SKM-1 treated with dmso at 0.1 percent for 144 hours (cell line): ENCODE data around the gene ALOX15.
A peak's percentile ranks its signal among the peaks of the same experiment; 100 is the strongest.
"Not testable (repeated sequence)": the region's sequence is repeated elsewhere in the genome, so short reads cannot be mapped to it uniquely, and the experiment has no call there.

Experiments used
- DNase-seq: peaks from one replicate; lab custom pipeline; 2025; ENCODE audit not compliant: unreplicated experiment; lab: John Stamatoyannopoulos, UW

ALOX15 gene

DNA sequence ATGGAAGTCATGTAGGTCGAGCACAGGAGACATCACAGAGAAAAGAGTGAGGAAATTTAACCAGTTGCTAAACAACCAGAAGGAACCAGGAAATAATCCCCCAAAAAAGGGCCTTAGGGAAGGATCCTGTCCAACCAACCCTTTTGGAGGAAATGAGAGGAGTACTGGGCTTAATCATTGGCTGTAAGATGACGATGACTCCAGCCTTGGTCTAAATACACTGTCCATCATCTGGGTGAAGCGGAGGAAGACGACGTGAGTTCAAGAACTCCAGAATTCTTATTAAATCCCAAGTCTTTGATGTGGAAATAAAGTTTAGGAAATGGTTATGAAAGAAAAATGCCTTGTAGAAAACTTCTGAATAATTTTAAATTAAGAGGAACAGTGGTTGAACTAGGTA is 11.5 kb upstream of the ALOX15 start:
- no peak for DNase-seq

DNA sequence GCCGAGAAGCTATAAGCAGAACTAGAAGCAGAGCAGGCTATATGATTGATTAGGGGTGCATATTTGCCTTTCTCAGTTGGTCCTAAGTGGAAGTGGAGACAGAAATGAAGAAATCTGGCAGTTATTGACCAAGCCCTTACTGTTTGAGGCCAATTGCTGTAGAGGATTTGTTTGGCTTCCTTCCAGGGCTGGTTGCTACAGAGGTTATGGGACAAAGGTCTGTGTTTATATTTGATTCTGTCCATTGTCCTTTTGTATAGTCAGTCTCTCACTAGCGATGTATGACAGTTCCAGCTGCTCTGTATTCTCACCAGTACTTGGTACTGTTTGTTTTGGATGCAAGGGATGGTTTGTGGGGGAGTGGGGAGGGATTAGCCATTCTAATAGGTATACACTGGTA is 7.3 kb upstream of the ALOX15 start:
- DNase-seq: peak; percentile 57

DNA sequence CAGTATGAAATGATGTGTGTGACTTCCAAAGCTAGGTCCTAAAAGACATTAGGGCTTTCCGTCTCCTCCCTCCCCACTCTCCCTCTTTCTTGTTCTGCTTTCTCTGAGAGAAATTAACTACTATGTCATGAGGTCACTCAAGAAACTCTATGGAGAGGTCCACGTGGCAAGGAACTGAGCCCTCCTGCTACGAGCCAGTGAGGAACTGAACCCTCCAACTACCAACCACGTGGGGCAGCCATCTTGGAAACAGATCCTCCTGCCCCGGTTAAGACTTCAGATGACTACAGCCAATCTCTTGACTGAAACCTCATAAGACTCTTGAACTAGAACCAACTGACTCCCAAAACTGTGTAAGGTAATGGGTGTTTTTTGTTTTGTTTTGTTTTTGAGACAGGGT is 4.2 kb upstream of the ALOX15 start:
- DNase-seq: no peak

DNA sequence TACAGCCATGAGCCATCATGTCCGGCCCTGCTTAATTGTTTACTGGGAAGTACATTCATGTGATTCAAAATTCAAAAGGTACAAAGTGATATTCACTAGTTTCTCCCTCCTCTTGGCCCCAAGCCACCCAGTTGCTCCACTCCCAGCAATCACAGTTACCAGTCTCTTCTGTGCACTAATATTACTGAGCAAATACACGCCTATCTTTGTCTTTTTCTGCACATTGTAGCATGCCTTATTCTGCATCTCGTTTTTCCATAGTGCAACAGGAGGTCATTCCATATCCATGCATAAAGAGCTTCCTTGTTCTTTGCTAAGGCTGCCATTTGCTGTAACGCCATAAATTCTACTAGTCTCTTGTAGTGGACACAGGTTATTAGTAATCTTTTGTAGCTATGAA is 2.2 kb upstream of the ALOX15 start:
- DNase-seq: no peak

DNA sequence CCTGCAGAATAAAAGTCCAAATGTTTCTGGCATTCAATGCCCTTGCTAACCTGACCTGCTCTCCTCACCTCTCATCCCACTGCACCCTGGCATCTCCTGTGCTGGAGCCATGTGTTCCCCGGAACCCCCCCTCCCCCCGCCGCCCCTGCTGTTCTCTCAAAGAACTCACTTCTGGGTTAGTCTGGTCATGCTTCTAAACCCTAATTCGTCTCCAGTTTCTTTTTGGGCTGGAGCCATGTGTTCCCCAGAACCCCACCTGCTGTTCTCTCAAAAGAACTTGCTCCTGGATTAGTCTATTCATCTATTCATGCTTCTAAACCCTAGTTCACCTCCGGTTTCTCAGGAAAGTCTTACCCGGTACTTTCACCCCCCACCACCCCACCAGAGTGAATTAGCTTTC is 808 bp upstream of the ALOX15 start:
- no peak for DNase-seq

DNA sequence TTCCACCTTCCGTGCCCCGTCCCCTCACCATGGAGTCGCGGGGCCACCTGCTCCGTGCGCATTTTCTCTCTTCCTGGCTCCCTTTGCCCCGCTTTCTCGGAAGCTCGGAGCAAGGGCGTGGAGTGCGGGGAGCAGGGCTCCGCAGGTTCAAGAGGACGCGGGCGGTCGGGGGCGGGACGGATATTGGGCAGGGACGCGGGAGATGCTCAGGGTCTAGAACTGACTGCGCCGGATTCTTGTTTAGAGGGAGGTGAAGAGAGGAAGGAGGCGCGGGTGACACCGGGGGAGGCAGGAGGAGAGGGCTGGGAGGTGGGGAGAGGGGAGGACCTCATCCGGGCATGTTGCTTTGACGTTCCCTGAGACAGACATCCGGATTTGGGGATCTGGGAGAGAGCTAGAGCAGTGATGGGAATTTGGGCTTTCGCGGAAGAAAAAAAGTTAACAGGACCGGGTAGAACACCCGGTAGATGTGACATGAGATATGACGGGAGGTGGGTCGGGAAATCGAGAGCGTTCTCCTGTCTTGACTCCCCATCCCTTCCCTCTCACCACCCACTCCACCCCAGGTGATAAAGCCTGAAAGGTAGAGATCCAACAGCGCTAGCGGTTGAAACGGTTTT is 799 bp downstream of the ALOX15 start:
- DNase-seq: not testable (repeated sequence)

DNA sequence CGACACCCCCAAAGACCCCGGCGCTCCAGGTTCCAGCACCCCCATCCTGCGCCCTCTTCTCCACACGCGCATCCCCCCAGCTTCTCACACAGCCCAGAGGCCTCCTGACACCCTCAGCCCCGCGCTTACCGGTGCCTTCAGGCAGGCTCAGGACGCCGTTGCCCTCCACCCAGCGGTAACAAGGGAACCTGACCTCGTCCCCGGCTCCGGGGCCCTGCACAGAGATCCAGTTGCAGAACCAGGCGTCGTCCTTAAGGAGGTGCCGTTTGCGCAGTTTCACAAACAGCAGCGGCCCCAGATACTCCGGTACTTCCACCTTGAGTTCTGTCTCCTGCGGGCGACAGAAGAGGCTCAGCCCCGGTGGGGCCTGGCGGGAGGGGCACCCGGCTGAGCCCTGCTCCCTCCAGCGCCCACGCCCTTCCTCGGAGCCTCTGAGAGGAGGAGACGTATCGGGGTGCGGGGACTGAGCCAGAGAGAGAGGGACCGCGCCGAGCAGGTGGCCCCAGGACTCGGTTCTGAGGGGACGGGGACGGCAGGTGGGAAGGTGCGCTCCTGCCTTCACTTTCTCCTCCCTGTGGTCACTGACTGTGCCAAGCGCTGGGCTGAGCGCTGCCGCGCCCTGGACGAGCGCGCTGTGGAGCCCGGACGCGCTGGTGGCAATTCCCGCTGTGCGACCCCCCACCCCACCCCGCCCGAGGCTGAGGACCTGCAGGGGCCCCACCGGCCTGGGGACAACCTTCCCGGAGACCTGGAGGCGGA is 2.0 kb downstream of the ALOX15 start:
- not testable (repeated sequence) for DNase-seq

DNA sequence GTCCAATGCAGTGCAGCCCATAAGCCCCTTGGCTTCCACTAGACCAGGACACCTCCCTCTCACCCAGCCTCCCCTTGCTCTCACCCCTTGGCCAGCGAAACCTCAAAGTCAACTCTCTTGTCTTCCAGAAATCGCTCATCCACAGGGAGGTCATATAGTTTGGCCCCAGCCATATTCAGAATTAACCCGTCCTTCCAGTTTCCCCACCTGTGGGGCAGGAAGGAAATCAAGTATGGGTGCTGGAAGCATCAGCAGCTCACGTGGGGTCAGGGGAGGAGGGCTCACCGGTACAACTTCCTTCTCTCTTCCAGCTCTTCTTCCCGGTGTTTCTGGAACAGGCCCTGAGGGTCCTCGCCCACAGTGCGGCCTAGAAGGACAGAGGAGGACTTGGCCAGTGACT is 2.7 kb downstream of the ALOX15 start:
- not testable (repeated sequence) for DNase-seq

DNA sequence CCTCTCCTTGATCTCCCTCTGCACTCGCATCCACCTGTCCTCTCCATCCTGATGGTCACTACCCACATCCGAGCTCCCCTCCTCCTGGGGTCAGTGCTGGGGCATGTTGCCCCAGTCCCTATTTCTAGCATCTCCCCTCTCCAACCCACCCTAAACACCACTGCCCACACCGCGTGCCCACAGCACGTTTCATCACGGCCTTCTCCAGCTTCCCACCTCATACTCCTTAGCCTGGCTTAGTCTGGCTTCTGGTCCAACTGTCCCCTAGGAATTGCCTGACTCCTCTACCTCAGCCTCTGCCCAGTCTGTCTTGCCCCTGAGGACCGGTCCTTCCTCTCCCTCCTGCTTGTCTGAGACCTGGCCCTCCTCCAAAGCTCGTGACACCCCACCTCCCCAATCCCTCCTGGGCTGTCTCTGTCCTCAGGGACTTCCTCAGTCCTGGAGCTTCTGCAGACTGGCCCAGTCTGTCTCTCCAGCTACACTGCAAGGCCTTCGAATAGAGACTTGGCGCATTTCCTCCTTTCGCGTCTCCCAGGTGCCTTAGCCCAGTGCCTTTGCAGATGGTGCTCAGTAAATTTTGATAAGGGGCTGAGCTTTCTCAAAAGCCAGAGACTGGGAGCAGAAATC is 4.9 kb downstream of the ALOX15 start:
- DNase-seq: no peak

DNA sequence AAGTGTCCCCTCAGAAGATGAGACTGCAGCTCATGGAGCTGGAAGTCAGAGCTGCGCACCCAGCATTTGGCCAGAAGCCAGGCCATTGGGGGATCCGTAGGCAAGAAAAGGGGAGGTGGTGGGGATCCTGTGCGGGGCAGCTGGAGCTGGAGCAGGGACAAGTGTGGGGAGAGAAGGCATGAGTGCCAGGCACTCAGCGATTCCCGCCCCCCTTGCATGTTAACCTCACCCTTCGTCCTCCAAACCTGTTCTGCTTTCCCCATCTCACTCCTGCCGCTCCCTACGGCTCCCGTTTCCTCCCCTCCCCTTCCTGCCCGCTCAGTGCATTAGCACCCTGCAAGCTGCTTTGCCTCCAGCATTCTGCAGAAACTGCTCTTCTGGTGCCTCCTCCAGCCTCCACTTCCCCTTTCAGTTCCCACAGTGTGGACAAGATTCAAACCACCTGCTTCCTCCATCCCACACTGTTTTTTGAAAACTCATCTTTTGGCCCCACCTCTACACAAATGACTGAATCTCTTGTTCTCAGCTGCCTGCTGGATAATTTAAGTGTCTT is 5.6 kb downstream of the ALOX15 start:
- peak; percentile 16 for DNase-seq

DNA sequence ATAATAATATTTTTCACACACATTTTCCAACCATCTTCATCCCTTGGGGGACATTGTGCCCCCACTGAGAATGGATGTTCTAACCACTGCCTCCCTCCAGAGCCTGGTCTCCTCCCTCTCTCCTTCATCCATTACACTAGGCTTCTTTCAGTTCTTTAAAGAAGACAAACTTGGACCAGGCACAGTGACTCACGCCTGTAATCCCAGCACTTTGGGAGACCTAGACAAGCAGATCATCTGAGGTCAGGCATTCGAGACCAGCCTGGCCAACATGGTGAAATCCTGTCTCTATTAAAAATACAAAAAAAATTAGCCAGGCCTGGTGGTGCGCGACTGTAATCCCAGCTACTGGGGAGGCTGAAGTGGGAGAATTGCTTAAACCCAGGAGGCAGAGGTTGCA is 6.5 kb downstream of the ALOX15 start:
- no peak for DNase-seq

DNA sequence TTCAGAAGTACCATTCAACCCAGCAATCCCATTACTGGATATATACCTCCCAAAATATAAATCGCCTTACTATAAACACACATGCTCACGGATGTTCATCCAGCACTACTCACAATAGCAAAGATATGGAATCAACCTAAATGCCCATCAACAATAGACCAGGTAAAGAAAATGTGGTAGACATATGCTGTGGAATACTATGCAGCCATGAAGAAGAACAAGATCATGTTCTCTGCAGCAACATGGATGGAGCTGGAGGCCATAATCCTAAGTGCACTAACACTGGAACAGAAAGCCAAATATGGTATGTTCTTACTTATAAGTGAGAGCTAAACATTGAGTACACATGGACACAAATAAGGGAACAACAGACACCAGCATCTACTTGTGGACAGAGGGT is 7.8 kb downstream of the ALOX15 start:
- no peak for DNase-seq

DNA sequence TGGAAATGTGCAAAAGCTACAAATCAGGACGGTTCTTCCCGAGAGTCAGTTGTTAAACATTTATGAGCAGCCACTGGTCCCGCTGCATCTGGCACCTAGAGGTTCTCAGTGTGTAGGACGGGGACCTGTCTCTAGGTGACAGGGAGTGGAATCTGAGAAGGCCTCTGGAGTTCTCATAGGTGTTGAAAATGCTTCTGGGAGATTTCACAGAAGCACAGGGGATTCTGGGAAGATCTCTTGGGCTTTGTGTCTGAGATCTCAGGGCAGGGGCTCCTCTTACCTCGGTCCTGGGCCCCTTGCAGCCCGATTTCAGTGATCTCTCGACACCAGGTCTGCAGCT is 8.9 kb downstream of the ALOX15 start:
- no peak for DNase-seq

DNA sequence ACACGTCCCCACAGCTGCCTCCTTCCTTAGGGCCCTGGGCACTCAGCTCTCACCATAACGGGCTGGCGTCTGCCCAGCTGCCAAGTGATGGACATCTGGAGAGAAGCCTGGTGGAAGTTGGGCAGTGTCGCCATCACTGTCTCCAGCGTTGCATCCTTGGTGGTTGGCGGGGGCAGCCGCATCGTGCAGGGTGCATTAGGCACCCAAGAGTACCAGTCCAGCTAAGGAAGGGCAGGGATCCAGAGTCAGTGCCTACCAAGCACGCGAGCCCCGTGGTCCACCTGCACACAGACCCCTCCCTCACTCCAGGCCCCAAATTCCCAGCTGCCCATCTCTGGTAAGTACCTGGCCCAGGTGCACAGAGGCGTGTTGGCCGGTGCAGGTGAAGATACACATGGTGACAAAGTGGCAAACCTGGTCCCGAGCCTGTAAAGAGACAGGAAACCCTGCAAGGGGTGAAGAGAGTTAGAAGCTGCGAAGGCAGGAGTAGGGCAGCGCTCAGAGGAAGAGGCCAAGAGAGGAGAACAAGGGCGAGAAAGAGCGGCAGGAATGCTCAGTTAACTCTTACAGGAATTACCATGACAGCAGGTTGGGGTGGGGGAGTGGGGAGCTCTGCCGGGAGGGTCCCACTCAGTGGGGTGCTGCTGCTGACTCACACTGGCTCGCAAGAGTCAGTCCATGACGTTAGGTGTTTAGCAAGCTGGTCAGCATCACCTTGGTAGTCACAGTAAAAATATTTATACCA is 9.5 kb downstream of the ALOX15 start:
- no peak for DNase-seq

DNA sequence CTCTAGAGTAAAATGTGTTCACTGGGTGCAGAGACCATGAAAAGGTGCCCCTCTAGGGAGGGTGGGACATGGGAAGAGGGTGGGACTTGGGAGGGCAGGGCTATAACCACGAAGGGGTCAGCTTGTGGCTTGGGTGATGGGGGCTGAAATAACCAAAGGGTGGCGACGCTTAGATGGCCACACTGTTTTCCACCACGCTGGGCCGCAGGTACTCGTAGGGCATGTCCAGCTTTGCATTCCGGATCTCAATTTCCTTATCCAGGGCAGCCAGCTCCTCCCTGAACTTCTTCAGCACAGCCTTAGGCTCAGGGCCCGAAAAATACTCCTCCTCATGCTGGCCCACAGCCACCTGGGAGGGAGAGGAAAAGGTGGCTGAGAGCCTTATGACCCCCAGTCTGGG is 10.0 kb downstream of the ALOX15 start:
- DNase-seq: no peak

DNA sequence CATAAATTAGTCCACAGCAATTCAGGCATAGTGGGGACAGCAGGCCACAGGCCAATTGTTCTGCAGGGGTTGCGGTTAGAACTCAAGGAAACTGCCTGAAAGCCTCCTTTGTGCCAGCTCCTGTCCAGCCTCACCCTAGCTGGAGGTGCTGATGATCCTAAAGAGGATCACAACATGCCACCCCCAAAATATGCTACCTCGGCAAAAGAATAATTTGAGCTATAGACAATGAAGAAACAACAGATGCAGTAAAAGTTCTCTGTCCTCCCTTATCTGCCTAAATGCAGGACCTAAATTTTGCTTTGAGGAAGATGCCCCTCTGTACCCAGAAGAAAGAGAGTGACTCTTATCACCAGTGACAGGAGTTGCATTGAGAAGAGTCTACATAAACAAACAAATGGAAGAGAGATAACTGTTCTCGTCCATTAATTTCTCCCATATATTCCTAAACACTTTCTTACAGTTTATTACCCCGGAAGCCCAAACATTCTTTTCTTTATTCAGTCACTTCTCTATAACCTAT is 14.7 kb downstream of the ALOX15 start:
- DNase-seq: no peak

DNA sequence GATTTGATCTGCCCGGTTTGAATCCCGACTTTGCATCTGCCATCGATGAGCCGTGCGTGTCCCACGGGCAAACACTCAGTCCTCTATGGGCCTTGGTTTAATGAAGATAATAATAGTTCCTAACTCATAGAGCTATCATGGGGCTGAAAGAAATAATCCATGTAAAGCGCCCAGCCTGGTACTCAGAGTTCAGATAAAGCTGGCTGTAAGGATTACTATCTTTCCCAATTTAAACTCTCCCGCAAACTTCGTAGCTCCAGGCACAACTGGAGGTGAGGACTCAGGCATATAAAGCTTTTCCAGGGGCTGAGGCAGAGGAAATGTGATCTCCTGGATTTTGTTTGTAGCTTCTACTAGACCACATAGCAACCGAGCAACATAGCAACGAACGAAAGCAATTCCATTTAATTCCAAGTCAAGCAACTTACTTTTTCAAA is 16.3 kb downstream of the ALOX15 start:
- no peak for DNase-seq

DNA sequence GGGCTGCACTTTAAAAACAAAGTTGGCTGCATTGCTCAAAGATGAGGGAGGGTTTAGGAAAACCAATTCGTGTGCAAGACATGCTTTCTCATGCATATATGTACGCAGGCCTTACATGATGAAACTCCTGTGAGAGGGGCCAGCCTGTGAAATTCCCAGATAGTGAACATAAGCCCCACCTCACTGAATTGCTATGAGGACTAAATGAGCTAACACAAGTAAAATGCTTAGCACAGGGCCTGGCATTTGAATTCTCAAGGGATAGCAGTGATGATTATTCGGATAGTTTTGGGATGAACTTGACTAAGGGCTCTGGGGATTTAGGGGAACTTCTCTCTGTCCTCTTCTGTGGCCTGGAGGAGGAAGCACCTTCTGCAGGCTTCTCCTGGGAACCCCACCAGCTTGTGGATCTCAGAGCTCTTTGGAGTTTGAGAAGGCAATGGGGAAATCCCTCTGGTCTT is 17.0 kb downstream of the ALOX15 start:
- not testable (repeated sequence) for DNase-seq

DNA sequence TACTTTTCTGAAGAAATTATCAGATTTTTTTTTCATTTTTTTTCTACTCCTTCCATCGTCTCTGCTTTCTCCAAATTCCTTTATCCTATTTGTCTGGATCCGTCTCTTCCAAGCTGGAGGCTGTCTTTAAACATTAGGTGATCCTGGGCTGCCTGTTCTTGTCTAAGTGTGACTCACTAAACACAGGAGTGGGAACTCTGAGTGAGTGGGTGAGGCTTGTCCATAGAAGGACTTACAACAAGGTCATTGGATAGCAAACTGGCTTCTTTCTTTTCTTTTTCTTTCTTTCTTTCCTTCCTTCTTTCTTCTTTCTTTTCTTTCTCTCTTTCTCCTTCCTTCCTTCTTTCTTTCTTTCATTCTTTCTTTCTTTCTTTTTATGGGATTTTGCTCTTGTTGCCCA is 18.2 kb downstream of the ALOX15 start:
- DNase-seq: no peak

DNA sequence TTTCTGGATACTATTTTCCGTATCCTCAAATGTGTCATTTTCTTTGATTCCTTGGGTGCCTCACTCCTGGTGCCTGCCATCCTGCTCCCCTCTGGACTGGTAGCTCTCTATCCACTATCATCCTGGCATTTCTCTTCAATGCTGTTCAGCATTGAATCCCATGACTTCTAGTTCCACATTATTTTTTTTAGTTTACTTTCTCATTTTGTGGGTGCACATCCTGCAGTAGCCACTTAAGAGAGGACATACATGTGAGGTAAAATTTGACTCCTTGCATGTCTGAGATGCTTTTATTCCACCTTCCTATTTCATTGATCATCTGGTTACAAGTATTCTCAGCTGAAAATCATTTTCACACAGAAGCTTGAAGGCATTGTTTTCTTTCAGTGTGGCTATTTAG is 19.1 kb downstream of the ALOX15 start:
- no peak for DNase-seq

DNA sequence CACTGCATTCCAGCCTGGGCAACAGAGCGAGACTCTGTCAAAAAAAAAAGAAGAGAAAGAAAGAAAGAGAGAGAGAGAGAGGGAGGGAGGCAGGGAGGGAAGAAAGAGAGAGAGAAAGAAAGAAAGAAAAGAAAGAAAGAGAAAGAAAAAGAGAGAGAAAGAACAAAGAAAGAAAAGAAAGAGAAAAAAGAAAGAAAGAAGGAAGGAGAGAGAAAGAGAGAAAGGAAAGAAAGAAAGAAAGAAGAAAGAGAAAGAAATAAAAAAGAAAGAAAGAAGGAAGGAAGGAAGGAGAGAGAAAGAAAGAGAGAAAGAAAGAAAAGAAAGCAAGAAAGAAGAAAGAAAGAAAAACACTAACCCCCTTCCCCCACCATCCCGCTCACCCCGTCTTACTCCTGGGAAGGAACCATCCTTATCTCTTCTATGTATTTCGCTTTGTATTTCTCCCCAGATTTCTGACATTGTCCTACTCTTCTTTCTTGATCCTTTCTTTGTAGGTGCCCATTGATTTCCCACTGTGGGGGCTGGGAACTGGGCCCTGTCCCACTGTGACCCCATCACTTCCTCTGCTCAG is 20.9 kb downstream of the ALOX15 start:
- DNase-seq: no peak
